WERI-Rb-1 (cell line): ENCODE data around the gene HMGXB3.

Source experiments
- DNase-seq: peaks from one replicate; pipeline ENCODE4 v3.0.0-alpha.2; 2020
- H3K27ac ChIP-seq: fragments of 250-450 bp; sonication (Bioruptor Pico); 2 replicates; pipeline ENCODE4 v1.5.1; 2020; ENCODE audit warnings: mild to moderate bottlenecking, moderate library complexity
- H3K27me3 ChIP-seq: fragments of 250-450 bp; sonication (Bioruptor Pico); 2 replicates; pipeline ENCODE4 v1.5.1; 2021; ENCODE audit warnings: mild to moderate bottlenecking, low read depth, moderate library complexity; ENCODE audit not compliant: insufficient read depth, severe bottlenecking
- H3K36me3 ChIP-seq: fragments of 250-450 bp; sonication (Bioruptor Pico); 2 replicates; pipeline ENCODE4 v1.5.1; 2020; ENCODE audit warnings: mild to moderate bottlenecking, moderate library complexity
- H3K4me3 ChIP-seq: 2 replicates; pipeline ENCODE4 v1.5.1; 2011; ENCODE audit warnings: low read depth, mild to moderate bottlenecking, control low read depth, low read length
- H3K9me3 ChIP-seq: fragments of 250-450 bp; sonication (Bioruptor Pico); 2 replicates; pipeline ENCODE4 v1.5.1; 2021; ENCODE audit warnings: mild to moderate bottlenecking, moderate library complexity; ENCODE audit not compliant: severe bottlenecking
- TF ChIP-seq, protein P1 (sequence below): IDR thresholded peaks from 2 replicates; pipeline ENCODE4 v1.5.1; 2011; ENCODE audit warnings: low read depth, mild to moderate bottlenecking, control low read depth, inconsistent platforms, low read length

HMGXB3 gene

DNA sequence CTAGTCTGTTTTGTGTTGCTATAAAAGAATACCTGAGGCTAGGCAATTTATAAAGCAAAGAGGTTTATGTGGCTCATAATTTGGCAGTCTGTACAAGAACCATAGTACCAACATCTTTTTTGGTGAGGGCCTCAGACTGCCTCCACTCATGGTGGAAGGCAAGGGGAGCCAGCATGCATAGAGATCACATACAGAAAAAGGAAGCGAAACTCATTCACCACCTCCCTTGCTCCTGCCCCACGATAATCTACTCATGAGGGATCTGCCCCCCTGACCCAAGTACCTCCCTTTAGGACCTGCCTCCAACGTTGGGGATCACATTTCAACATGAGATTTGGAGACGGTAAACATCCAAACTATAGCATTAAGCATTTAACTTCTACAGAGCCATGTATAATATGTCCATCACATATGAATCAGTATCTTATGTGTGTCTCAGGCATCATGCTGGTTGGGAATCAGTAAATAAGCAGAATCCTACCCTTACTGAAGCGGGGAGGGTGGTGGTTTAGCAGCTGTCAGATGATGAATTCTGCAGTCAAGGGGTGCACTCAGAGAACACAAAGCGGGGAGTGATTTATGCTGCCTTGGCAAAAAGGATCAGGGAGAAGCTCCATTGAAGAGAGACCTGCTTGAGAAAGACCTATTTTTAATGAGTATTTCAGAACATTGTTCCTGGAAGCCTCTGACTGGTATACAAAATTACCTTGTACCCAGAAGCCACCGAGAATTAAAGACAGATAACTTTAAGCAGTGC, 34.8 kb downstream of the HMGXB3 start:
- no peaks in the 10 kb centered on the region for H3K9me3 ChIP-seq
- H3K4me3 ChIP-seq, result no peak overlapping the region
- H3K27ac ChIP-seq, result no peak overlapping the region
- H3K27me3 ChIP-seq, result no peaks in the 10 kb centered on the region
- DNase-seq, result no peak
- TF ChIP-seq, protein P1, sequence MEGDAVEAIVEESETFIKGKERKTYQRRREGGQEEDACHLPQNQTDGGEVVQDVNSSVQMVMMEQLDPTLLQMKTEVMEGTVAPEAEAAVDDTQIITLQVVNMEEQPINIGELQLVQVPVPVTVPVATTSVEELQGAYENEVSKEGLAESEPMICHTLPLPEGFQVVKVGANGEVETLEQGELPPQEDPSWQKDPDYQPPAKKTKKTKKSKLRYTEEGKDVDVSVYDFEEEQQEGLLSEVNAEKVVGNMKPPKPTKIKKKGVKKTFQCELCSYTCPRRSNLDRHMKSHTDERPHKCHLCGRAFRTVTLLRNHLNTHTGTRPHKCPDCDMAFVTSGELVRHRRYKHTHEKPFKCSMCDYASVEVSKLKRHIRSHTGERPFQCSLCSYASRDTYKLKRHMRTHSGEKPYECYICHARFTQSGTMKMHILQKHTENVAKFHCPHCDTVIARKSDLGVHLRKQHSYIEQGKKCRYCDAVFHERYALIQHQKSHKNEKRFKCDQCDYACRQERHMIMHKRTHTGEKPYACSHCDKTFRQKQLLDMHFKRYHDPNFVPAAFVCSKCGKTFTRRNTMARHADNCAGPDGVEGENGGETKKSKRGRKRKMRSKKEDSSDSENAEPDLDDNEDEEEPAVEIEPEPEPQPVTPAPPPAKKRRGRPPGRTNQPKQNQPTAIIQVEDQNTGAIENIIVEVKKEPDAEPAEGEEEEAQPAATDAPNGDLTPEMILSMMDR, result no peak
- peaks cover 86% of the 10 kb centered on the region for H3K36me3 ChIP-seq

DNA sequence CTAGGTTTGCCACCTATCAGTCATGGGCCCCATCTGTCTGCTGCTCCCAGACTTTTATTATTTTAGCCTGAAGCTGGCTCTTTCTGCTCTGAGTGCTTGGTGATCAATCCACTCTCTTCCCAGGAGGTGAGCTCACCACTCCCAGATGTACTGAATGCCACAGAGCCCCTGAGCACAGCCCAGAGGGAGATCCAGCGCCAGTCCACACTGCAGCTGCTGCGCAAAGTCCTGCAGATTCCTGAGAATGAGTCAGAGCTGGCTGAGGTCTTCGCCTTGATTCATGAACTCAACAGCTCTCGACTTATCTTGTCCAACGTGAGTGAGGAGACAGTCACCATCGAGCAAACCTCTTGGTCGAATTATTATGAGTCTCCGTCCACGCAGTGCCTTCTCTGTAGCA, 36.0 kb downstream of the HMGXB3 start:
- no peak overlapping the region for H3K27ac ChIP-seq
- TF ChIP-seq, protein P1, result no peak
- no peaks in the 10 kb centered on the region for H3K9me3 ChIP-seq
- DNase-seq, result no peak
- H3K27me3 ChIP-seq, result no peaks in the 10 kb centered on the region
- H3K4me3 ChIP-seq, result no peak overlapping the region
- H3K36me3 ChIP-seq, result peaks cover 86% of the 10 kb centered on the region

DNA sequence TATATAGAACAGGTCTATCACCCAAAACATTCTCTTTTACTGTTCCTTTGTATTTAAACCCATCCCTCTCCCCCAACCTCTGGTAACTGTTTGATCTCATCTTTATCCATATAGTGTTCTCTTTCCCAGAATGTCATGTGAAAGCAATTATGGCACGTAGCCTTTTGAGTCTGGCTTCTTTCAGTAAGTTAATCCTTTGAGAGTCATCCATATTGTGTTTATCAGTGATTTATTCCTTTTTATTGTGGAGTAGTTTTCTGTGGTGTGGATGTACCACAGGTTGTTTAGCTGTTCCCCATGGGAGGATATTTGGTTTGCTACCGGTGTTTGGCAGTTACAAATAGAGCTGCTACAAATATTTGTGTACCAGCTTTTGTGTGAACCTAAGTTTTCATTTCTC, 38.0 kb downstream of the HMGXB3 start:
- no peak overlapping the region for H3K4me3 ChIP-seq
- no peak for DNase-seq
- TF ChIP-seq, protein P1, result no peak
- no peak overlapping the region for H3K27ac ChIP-seq
- H3K27me3 ChIP-seq, result no peaks in the 10 kb centered on the region
- no peaks in the 10 kb centered on the region for H3K9me3 ChIP-seq
- peaks cover 86% of the 10 kb centered on the region for H3K36me3 ChIP-seq

DNA sequence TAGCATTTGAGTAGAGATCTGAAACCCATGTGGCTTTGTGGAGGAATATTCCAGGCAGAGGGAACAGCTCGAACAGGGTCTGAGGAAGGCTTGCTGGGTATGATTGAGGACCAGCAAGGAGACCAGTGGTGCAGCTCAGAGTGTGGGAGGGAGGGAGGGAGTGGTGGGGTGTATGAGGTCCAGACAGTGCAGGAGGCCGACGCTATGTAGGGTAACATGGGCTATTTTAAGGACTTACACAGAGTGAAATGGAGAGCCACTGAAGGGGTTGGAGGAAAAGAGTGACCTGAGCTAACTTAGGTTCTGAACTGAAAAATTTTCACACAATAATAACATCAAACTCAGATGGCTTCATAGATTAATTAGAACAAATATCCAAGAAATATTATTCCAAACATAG, 41.9 kb downstream of the HMGXB3 start:
- Histone ChIP-seq H3K27me3 (no peaks in the 10 kb centered on the region), H3K36me3 (peaks cover 90% of the 10 kb centered on the region), H3K27ac (no peak overlapping the region), H3K4me3 (no peak overlapping the region), H3K9me3 (no peaks in the 10 kb centered on the region)
- TF ChIP-seq, protein P1, result no peak
- DNase-seq, result no peak

DNA sequence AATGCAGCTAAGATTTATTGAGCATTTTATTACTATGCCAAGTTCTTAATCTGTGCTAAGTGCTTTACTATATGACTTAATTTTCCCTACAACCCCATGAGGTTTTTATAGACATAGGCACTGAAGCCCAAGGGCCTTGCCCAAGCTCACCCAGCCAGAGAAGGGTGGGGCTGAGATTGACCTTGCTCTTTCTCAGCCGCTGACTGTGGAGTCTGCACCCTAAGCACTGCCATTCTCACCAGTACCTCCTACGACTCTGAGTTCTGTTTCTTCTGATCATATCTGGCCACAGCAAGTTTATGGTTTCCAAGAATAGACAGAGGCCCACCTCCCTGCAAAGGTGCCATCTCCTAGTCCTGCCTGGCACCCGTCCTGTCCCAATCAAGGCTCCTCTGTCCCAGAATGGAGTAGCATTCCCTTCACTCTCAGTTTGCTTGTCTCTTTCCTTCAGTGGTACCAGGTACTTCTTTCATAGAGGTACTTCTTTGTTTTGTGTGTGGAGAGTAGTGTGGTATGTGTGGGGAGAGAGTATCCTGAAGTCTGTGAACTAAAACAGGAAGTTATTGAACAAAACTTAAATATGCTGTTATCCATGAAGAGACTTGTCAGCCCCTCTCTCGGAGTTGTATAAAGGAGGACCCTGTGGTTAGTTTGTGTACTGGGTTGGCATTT, 43.3 kb downstream of the HMGXB3 start:
- Histone ChIP-seq H3K4me3 (no peak overlapping the region), H3K27ac (no peak overlapping the region), H3K9me3 (no peaks in the 10 kb centered on the region), H3K36me3 (peaks cover 92% of the 10 kb centered on the region), H3K27me3 (no peaks in the 10 kb centered on the region)
- TF ChIP-seq, protein P1, result no peak
- DNase-seq, result no peak
